PC-3 (cell line): ENCODE measurements around the gene ZNF280D. TPM values are rescaled to one million over a fixed set of nuclear protein-coding genes. Genes with fewer than 3 reads are reported as not detected.

Experiments
- ATAC-seq: fragments of 200-7000 bp; cut with Tn5 transposase; 2 replicates; pipeline ENCODE4 v1.9.1; 2020; ENCODE audit warnings: mild to moderate bottlenecking, moderate library complexity
- BruUV-seq: library from RNA; stranded (reverse); fragments of 400-500 nt; replicated peaks from 2 replicates; lab custom pipeline; 2021; lab: Mats Ljungman, UMichigan
- CTCF ChIA-PET: fragments of 300-600 bp; sonication (Branson Sonifier 250); formaldehyde crosslinking; loops from one replicate; lab custom pipeline; 2022; ENCODE audit warnings: antibody characterized with exemption; lab: Charles Lee
- POLR2A ChIA-PET: fragments of 300-600 bp; sonication (Branson Sonifier 250); formaldehyde crosslinking; loops from one replicate; lab custom pipeline; 2022; ENCODE audit warnings: antibody characterized with exemption; ENCODE audit not compliant: unreplicated experiment; lab: Charles Lee
- DNase-seq: peaks from one replicate; pipeline ENCODE4 v3.0.0-alpha.2; 2015
- H2AFZ ChIP-seq: fragments of 300-600 bp; sonication (generic); 2 replicates; pipeline ENCODE4 v1.6.0; 2016; ENCODE audit warnings: antibody characterized with exemption, low read length
- H3F3A ChIP-seq: fragments of 300-600 bp; sonication (generic); one replicate; pipeline ENCODE4 v1.6.0; 2017; ENCODE audit warnings: antibody characterized with exemption, low read length, control low read depth, mild to moderate bottlenecking; ENCODE audit not compliant: unreplicated experiment
- H3K27ac ChIP-seq: fragments of 300-600 bp; sonication (generic); 2 replicates; pipeline ENCODE4 v1.5.1; 2016; ENCODE audit warnings: mild to moderate bottlenecking, low read length
- H3K27me3 ChIP-seq: fragments of 300-600 bp; sonication (generic); 2 replicates; pipeline ENCODE4 v1.6.1; 2016; ENCODE audit warnings: low read length, mixed read lengths
- H3K36me3 ChIP-seq: fragments of 300-600 bp; sonication (generic); 2 replicates; pipeline ENCODE4 v1.6.1; 2016; ENCODE audit warnings: low read depth, mixed run types, low read length, mixed read lengths
- H3K4me1 ChIP-seq: fragments of 300-600 bp; sonication (generic); 2 replicates; pipeline ENCODE4 v1.5.1; 2016; ENCODE audit warnings: low read length; ENCODE audit not compliant: insufficient read depth
- H3K4me2 ChIP-seq: fragments of 300-600 bp; sonication (generic); 2 replicates; pipeline ENCODE4 v1.6.0; 2016; ENCODE audit warnings: low read length
- H3K4me3 ChIP-seq: fragments of 300-600 bp; sonication (generic); 2 replicates; pipeline ENCODE4 v1.5.1; 2016; ENCODE audit warnings: mild to moderate bottlenecking, low read length, mixed read lengths
- H3K79me2 ChIP-seq: fragments of 300-600 bp; sonication (generic); 2 replicates; pipeline ENCODE4 v1.6.1; 2017; ENCODE audit warnings: low read length, mixed read lengths
- H3K9ac ChIP-seq: fragments of 300-600 bp; sonication (generic); 2 replicates; pipeline ENCODE4 v1.6.0; 2016; ENCODE audit warnings: mild to moderate bottlenecking, low read length
- H3K9me2 ChIP-seq: fragments of 300-600 bp; sonication (generic); replicated peaks from 2 replicates; pipeline ENCODE4 v1.6.1; 2016; ENCODE audit warnings: mixed run types, low read length, mixed read lengths
- H3K9me3 ChIP-seq: fragments of 300-600 bp; sonication (generic); 2 replicates; pipeline ENCODE4 v1.6.1; 2016; ENCODE audit warnings: low read length, mixed read lengths
- H4K20me1 ChIP-seq: fragments of 300-600 bp; sonication (generic); 2 replicates; pipeline ENCODE4 v1.6.1; 2016; ENCODE audit warnings: low read length, mixed read lengths
- EZH2 ChIP-seq: fragments of 300-600 bp; sonication (generic); IDR thresholded peaks from one replicate; pipeline ENCODE4 v1.6.1; 2017; ENCODE audit warnings: antibody characterized with exemption, mild to moderate bottlenecking, low read length; ENCODE audit not compliant: unreplicated experiment
- EZH2phosphoT487 ChIP-seq: fragments of 300-600 bp; sonication (generic); IDR thresholded peaks from 2 replicates; pipeline ENCODE4 v1.6.1; 2018; ENCODE audit warnings: mild to moderate bottlenecking, antibody characterized with exemption, low read length, borderline replicate concordance
- intact Hi-C: fragments of 100-400 bp; cut with micrococcal nuclease; formaldehyde crosslinking; loops from 2 replicates; pipeline ENCODE4 v1.9.0; 2023
- total RNA-seq: library from RNA; depleted of rRNA; stranded (reverse); fragments of >200 nt; gene quantifications from 2 replicates; pipeline ENCODE4 v1.2.3, GENCODE V29; 2014
- TF ChIP-seq, protein P1 (sequence below): fragments of 300-600 bp; sonication (generic); conservative IDR thresholded peaks from 2 replicates; pipeline ENCODE4 v1.5.1; 2017; ENCODE audit warnings: antibody characterized with exemption, low read depth, mild to moderate bottlenecking, low read length

ZNF280D gene
- total RNA-seq, 1 experiment from 2014 or later = 7.4 TPM

GRCh38 chr15:56765251-56765650 lies 31.9 kb upstream of the ZNF280D start:
- Histone ChIP-seq H3K4me1 (peaks cover 10% of the 10 kb centered on the region), H3K4me2 (no peak overlapping the region), H3K9me2 (no peaks in the 10 kb centered on the region), H3K79me2 (no peaks in the 10 kb centered on the region), H3K9me3 (no peaks in the 10 kb centered on the region), H3K9ac (no peak overlapping the region), H3K27me3 (no peaks in the 10 kb centered on the region), H3K36me3 (no peaks in the 10 kb centered on the region), H3K4me3 (no peak overlapping the region), H3K27ac (no peak overlapping the region), H4K20me1 (no peaks in the 10 kb centered on the region), H2AFZ (no peak overlapping the region), H3F3A (no peaks in the 10 kb centered on the region)
- no TSS peak for BruUV-seq
- DNase-seq = peak; percentile 62
- intact Hi-C loops = no loop called here
- peak; percentile 78 for ATAC-seq
- TF ChIP-seq, protein P1, sequence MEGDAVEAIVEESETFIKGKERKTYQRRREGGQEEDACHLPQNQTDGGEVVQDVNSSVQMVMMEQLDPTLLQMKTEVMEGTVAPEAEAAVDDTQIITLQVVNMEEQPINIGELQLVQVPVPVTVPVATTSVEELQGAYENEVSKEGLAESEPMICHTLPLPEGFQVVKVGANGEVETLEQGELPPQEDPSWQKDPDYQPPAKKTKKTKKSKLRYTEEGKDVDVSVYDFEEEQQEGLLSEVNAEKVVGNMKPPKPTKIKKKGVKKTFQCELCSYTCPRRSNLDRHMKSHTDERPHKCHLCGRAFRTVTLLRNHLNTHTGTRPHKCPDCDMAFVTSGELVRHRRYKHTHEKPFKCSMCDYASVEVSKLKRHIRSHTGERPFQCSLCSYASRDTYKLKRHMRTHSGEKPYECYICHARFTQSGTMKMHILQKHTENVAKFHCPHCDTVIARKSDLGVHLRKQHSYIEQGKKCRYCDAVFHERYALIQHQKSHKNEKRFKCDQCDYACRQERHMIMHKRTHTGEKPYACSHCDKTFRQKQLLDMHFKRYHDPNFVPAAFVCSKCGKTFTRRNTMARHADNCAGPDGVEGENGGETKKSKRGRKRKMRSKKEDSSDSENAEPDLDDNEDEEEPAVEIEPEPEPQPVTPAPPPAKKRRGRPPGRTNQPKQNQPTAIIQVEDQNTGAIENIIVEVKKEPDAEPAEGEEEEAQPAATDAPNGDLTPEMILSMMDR = no peak
- TF ChIP-seq EZH2 (no peak), EZH2phosphoT487 (no peak)
- CTCF ChIA-PET = no interaction called here
- POLR2A ChIA-PET = no interaction called here

DNA sequence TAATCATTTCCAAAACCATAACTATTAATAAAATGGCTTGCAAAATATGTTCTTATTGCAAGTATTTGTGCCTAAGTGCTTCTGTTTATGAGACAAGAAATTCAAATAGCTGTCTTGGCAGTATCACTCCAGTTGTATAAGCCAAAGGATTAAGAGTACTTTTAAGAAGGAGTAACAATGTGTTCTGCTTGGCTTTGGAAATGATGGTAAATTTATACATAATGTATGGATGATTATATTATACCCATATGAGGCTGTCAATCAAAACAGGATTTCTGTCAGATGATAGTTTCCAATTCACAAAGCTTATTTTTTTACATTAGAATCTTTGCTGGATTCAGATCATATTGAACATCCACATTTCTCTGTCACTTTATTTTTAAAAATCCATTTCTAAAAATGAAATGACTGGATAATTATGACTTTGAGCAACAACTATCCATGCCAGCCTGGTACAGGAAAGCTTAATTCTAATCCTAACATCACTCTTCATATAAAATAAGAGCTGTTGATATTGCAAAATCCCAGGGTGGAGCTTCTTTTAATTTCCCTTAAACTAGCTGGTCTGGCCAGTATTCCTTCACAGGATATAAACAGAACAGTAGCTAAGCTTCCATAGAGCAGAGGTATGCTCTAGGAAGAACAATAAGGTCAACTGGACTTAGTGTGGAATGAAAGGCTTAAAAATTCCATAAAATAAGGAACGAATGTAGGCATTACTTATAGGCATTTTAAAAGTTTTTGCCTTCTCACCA lies 30.0 kb upstream of the ZNF280D start:
- Histone ChIP-seq H3K9me3 (no peaks in the 10 kb centered on the region), H3K27ac (no peak overlapping the region), H3K27me3 (no peaks in the 10 kb centered on the region), H3K4me2 (no peak overlapping the region), H3K4me1 (peaks cover 25% of the 10 kb centered on the region), H2AFZ (no peak overlapping the region), H3F3A (no peaks in the 10 kb centered on the region), H4K20me1 (no peaks in the 10 kb centered on the region), H3K36me3 (no peaks in the 10 kb centered on the region), H3K9me2 (no peaks in the 10 kb centered on the region), H3K4me3 (no peak overlapping the region), H3K79me2 (no peaks in the 10 kb centered on the region), H3K9ac (no peak overlapping the region)
- ChIA-PET POLR2A (no interaction called here), CTCF (no interaction called here)
- intact Hi-C loops = no loop called here
- no peak for ATAC-seq
- DNase-seq = no peak
- TF ChIP-seq EZH2 (no peak), EZH2phosphoT487 (no peak)
- TF ChIP-seq, protein P1 = no peak
- no TSS peak for BruUV-seq

DNA sequence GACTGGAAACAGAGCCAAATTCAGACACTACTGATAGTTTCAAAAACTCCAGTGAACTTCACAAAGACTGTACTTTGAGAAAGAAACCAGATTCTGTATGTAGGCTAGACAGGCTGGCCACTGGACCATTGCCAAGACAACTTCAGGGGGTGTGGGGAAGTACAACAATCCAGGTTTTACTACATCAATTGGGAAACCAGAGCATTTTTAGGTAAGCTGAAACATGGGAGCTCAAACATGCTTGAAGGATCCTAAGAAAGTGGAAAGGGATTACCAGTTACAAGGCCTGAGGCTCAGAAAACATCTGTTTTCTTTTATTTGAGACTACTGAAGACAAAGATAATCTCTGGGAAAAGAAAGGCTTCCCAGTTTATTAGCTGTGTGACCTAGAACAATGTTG lies 26.9 kb upstream of the ZNF280D start:
- intact Hi-C loops = no loop called here
- no peaks in the 10 kb centered on the region for H3K36me3 ChIP-seq
- TF ChIP-seq EZH2phosphoT487 (no peak), EZH2 (no peak)
- TF ChIP-seq, protein P1 = no peak
- no peaks in the 10 kb centered on the region for H3F3A ChIP-seq
- H3K4me2 ChIP-seq = no peak overlapping the region; the same call in 1 of the 2 replicates
- H3K79me2 ChIP-seq = no peaks in the 10 kb centered on the region
- H2AFZ ChIP-seq = no peak overlapping the region
- H4K20me1 ChIP-seq = no peaks in the 10 kb centered on the region
- no peaks in the 10 kb centered on the region for H3K27me3 ChIP-seq
- no peak for DNase-seq
- H3K4me3 ChIP-seq = no peak overlapping the region
- H3K4me1 ChIP-seq = peaks cover 21% of the 10 kb centered on the region
- ChIA-PET CTCF (no interaction called here), POLR2A (no interaction called here)
- no peak overlapping the region for H3K9ac ChIP-seq
- BruUV-seq = no TSS peak
- no peak overlapping the region for H3K27ac ChIP-seq
- H3K9me3 ChIP-seq = no peaks in the 10 kb centered on the region
- no peaks in the 10 kb centered on the region for H3K9me2 ChIP-seq
- no peak for ATAC-seq
